GM06990 (cell line): ENCODE data around the gene JARID2.

ENCODE experiments used
- DNase-seq: peaks from one replicate; pipeline ENCODE4 v3.0.0-alpha.2; 2011; ENCODE audit not compliant: insufficient read length; ENCODE audit errors: extremely low read depth
- H3K27me3 ChIP-seq: replicated peaks from 2 replicates; pipeline ENCODE4 v1.6.0; 2011; ENCODE audit warnings: low read length; ENCODE audit not compliant: control insufficient read depth, insufficient read depth
- H3K36me3 ChIP-seq: 2 replicates; pipeline ENCODE4 v1.5.1; 2011; ENCODE audit warnings: low read length; ENCODE audit not compliant: control insufficient read depth, insufficient read depth
- H3K4me3 ChIP-seq: replicated peaks from 2 replicates; pipeline ENCODE4 v1.5.1; 2011; ENCODE audit warnings: low read depth, mild to moderate bottlenecking, control low read depth, low read length
- CTCF ChIP-seq: IDR thresholded peaks from 2 replicates; pipeline ENCODE4 v1.5.1; 2011; ENCODE audit warnings: low read length, control low read depth, mild to moderate bottlenecking, inconsistent platforms; ENCODE audit not compliant: insufficient read depth, poor library complexity, severe bottlenecking

Gene JARID2

GRCh38 chr6:15475872-15476271 lies 230.0 kb downstream of the JARID2 start:
- no peak for TF ChIP-seq CTCF
- peaks cover 6% of the 10 kb centered on the region for H3K36me3 ChIP-seq
- H3K27me3 ChIP-seq: no peaks in the 10 kb centered on the region
- no peak overlapping the region for H3K4me3 ChIP-seq
- no peak for DNase-seq

GRCh38 chr6:15476631-15477380 lies 230.9 kb downstream of the JARID2 start:
- Histone ChIP-seq H3K27me3 (no peaks in the 10 kb centered on the region), H3K36me3 (peaks cover 6% of the 10 kb centered on the region), H3K4me3 (no peak overlapping the region)
- TF ChIP-seq CTCF: no peak
- DNase-seq: no peak

GRCh38 chr6:15477746-15478145 lies 231.9 kb downstream of the JARID2 start:
- no peak overlapping the region for H3K4me3 ChIP-seq
- no peaks in the 10 kb centered on the region for H3K27me3 ChIP-seq
- no peak for TF ChIP-seq CTCF
- no peak for DNase-seq
- H3K36me3 ChIP-seq: peaks cover 6% of the 10 kb centered on the region

GRCh38 chr6:15479761-15480160 lies 233.9 kb downstream of the JARID2 start:
- Histone ChIP-seq H3K4me3 (no peak overlapping the region), H3K36me3 (peaks cover 6% of the 10 kb centered on the region), H3K27me3 (no peaks in the 10 kb centered on the region)
- TF ChIP-seq CTCF: no peak
- no peak for DNase-seq

GRCh38 chr6:15480525-15480924 lies 234.7 kb downstream of the JARID2 start:
- Histone ChIP-seq H3K4me3 (no peak overlapping the region), H3K27me3 (no peaks in the 10 kb centered on the region), H3K36me3 (peaks cover 2% of the 10 kb centered on the region; the same call in 1 of the 2 replicates)
- no peak for DNase-seq
- TF ChIP-seq CTCF: no peak
